ENCODE results near the gene DRP2.
"Not testable (repeated sequence)": the region's sequence is repeated elsewhere in the genome, so short reads cannot be mapped to it uniquely, and the experiment has no call there.

DNA sequence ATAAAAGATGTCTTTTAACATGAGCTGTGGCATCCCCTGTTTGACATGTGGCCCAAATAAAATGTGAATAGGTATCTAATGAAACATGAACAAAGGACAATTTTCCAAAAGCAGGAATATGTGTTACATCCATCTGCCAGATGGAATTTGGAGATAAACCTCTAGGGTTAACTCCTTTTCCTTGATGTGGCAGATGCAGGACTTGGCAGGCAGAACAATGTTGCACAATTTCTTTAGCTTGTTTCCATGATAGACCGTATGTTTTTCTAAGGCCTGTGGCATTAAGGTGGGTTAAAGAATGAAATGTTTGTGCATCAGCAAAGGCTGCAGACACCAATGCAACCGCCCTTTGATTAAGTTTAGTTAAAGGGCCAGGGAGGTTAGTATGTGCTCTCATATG, 34.7 kb upstream of the DRP2 start:
- TF ChIP-seq, protein P1, sequence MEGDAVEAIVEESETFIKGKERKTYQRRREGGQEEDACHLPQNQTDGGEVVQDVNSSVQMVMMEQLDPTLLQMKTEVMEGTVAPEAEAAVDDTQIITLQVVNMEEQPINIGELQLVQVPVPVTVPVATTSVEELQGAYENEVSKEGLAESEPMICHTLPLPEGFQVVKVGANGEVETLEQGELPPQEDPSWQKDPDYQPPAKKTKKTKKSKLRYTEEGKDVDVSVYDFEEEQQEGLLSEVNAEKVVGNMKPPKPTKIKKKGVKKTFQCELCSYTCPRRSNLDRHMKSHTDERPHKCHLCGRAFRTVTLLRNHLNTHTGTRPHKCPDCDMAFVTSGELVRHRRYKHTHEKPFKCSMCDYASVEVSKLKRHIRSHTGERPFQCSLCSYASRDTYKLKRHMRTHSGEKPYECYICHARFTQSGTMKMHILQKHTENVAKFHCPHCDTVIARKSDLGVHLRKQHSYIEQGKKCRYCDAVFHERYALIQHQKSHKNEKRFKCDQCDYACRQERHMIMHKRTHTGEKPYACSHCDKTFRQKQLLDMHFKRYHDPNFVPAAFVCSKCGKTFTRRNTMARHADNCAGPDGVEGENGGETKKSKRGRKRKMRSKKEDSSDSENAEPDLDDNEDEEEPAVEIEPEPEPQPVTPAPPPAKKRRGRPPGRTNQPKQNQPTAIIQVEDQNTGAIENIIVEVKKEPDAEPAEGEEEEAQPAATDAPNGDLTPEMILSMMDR (IDR thresholded peaks at IDR 0.05) = not testable (repeated sequence)
- not testable (repeated sequence) for TF ChIP-seq POLR2A (IDR thresholded peaks at IDR 0.05)
